NCI-H2171 treated with DMSO at 0.1 percent for 48 hours (cell line): Measurements from ENCODE around the gene ZBTB7C.
A peak's percentile ranks its signal among the peaks of the same experiment; 100 is the strongest.

ENCODE experiments used
- DNase-seq: peaks from one replicate; lab custom pipeline; 2025; lab: John Stamatoyannopoulos, UW

ZBTB7C gene

GRCh38 chr18:48021273-48021914 is 387.8 kb downstream of the ZBTB7C start:
- no peak for DNase-seq

GRCh38 chr18:48020337-48021250 is 388.6 kb downstream of the ZBTB7C start:
- no peak for DNase-seq

- no peak for DNase-seq
Observed at GRCh38 chr18:48019557-48020325, 389.4 kb downstream of the ZBTB7C start.

GRCh38 chr18:48018851-48019250 is 390.3 kb downstream of the ZBTB7C start:
- no peak for DNase-seq

GRCh38 chr18:48017635-48018034 is 391.5 kb downstream of the ZBTB7C start:
- no peak for DNase-seq

- no peak for DNase-seq
Observed at GRCh38 chr18:48013162-48013561, 396.0 kb downstream of the ZBTB7C start.

- peak; percentile 89 for DNase-seq
Observed at GRCh38 chr18:48011926-48012465, 397.2 kb downstream of the ZBTB7C start.

GRCh38 chr18:48010264-48010663 is 398.9 kb downstream of the ZBTB7C start:
- DNase-seq = no peak

GRCh38 chr18:48009116-48009745 is 400.0 kb downstream of the ZBTB7C start:
- DNase-seq = no peak

GRCh38 chr18:48007955-48008701 is 401.1 kb downstream of the ZBTB7C start:
- peak; percentile 34 for DNase-seq

GRCh38 chr18:48007381-48007780 is 401.8 kb downstream of the ZBTB7C start:
- no peak for DNase-seq

GRCh38 chr18:48006415-48007175 is 402.6 kb downstream of the ZBTB7C start:
- DNase-seq = no peak

- peak; percentile 71 for DNase-seq
Observed at GRCh38 chr18:48004577-48004976, 404.6 kb downstream of the ZBTB7C start.

GRCh38 chr18:48003426-48004349 is 405.5 kb downstream of the ZBTB7C start:
- no peak for DNase-seq

- no peak for DNase-seq
Observed at GRCh38 chr18:48002933-48003365, 406.2 kb downstream of the ZBTB7C start.

- no peak for DNase-seq
Observed at GRCh38 chr18:48000701-48001100, 408.5 kb downstream of the ZBTB7C start.

GRCh38 chr18:47999801-48000248 is 409.4 kb downstream of the ZBTB7C start:
- DNase-seq = no peak

- DNase-seq = no peak
Observed at GRCh38 chr18:47997338-47997780, 411.8 kb downstream of the ZBTB7C start.

GRCh38 chr18:47996091-47996541 is 413.1 kb downstream of the ZBTB7C start:
- DNase-seq = peak; percentile 80
